H9 (cell line): ENCODE data around the gene NQO1. TPM values are rescaled to one million over a fixed set of nuclear protein-coding genes. Genes with fewer than 3 reads are reported as not detected.

Experiments
- DNase-seq: peaks from one replicate; pipeline ENCODE4 v3.0.0-alpha.2; 2017
- H2AFZ ChIP-seq: one replicate; pipeline ENCODE4 v1.6.1; 2013; ENCODE audit warnings: mild to moderate bottlenecking, low read length, control low read depth, moderate library complexity
- H2AK5ac ChIP-seq: 2 replicates; pipeline ENCODE4 v1.6.1; 2013; ENCODE audit warnings: low read length, control low read depth, mixed read lengths; ENCODE audit not compliant: insufficient read length
- H2BK120ac ChIP-seq: one replicate; pipeline ENCODE4 v1.6.1; 2013; ENCODE audit warnings: low read depth, mild to moderate bottlenecking, low read length, control low read depth, inconsistent platforms; ENCODE audit not compliant: poor library complexity, severe bottlenecking
- H2BK12ac ChIP-seq: 2 replicates; pipeline ENCODE4 v1.6.1; 2013; ENCODE audit warnings: low read length, control low read depth, mixed read lengths, low read depth; ENCODE audit not compliant: insufficient read length
- H2BK15ac ChIP-seq: 2 replicates; pipeline ENCODE4 v1.6.1; 2013; ENCODE audit warnings: low read depth, low read length, control low read depth
- H2BK20ac ChIP-seq: one replicate; pipeline ENCODE4 v1.6.1; 2013; ENCODE audit warnings: low read depth, mild to moderate bottlenecking, low read length, control low read depth, inconsistent platforms; ENCODE audit not compliant: poor library complexity, severe bottlenecking
- H2BK5ac ChIP-seq: 2 replicates; pipeline ENCODE4 v1.6.1; 2013; ENCODE audit warnings: low read length, control low read depth, mixed read lengths; ENCODE audit not compliant: insufficient read length
- H3K14ac ChIP-seq: 2 replicates; pipeline ENCODE4 v1.6.1; 2013; ENCODE audit warnings: low read length, control low read depth; ENCODE audit not compliant: insufficient read depth
- H3K18ac ChIP-seq: 2 replicates; pipeline ENCODE4 v1.6.1; 2013; ENCODE audit warnings: low read depth, mild to moderate bottlenecking, mixed read lengths, low read length, control low read depth; ENCODE audit not compliant: insufficient read length
- H3K23ac ChIP-seq: 2 replicates; pipeline ENCODE4 v1.6.1; 2013; ENCODE audit warnings: low read length, control low read depth, mixed read lengths, low read depth; ENCODE audit not compliant: insufficient read length
- H3K23me2 ChIP-seq: 2 replicates; pipeline ENCODE4 v1.6.1; 2013; ENCODE audit warnings: low read depth, mild to moderate bottlenecking, mixed read lengths, low read length, control low read depth; ENCODE audit not compliant: insufficient read length, poor library complexity, severe bottlenecking
- H3K27ac ChIP-seq: 2 replicates; pipeline ENCODE4 v1.5.1; 2013; ENCODE audit warnings: low read length, control low read depth, mixed read lengths, low read depth; ENCODE audit not compliant: insufficient read length
- H3K27me3 ChIP-seq: 2 replicates; pipeline ENCODE4 v1.6.1; 2013; ENCODE audit warnings: low read length, control low read depth, inconsistent platforms; ENCODE audit not compliant: insufficient read depth
- H3K4ac ChIP-seq: 2 replicates; pipeline ENCODE4 v1.6.1; 2013; ENCODE audit warnings: low read depth, mild to moderate bottlenecking, control low read depth, inconsistent platforms, low read length, moderate library complexity
- H3K4me1 ChIP-seq: 2 replicates; pipeline ENCODE4 v1.6.1; 2013; ENCODE audit warnings: low read length, control low read depth, inconsistent platforms; ENCODE audit not compliant: insufficient read depth
- H3K4me2 ChIP-seq: 2 replicates; pipeline ENCODE4 v1.6.1; 2013; ENCODE audit warnings: low read length, control low read depth, mixed read lengths; ENCODE audit not compliant: insufficient read length, insufficient read depth
- H3K56ac ChIP-seq: 2 replicates; pipeline ENCODE4 v1.6.1; 2013; ENCODE audit warnings: low read depth, mild to moderate bottlenecking, mixed read lengths, low read length, control low read depth; ENCODE audit not compliant: insufficient read length
- H3K79me1 ChIP-seq: 2 replicates; pipeline ENCODE4 v1.6.1; 2013; ENCODE audit warnings: low read depth, mild to moderate bottlenecking, moderate library complexity, low read length, control low read depth, inconsistent platforms; ENCODE audit not compliant: insufficient read depth, poor library complexity, severe bottlenecking
- H3K79me2 ChIP-seq: 2 replicates; pipeline ENCODE4 v1.6.1; 2013; ENCODE audit warnings: low read length, control low read depth, inconsistent platforms; ENCODE audit not compliant: insufficient read depth
- H3K9ac ChIP-seq: 2 replicates; pipeline ENCODE4 v1.6.1; 2013; ENCODE audit warnings: low read length, control low read depth, mixed read lengths; ENCODE audit not compliant: insufficient read length; ENCODE audit errors: extremely low read depth
- H3K9me3 ChIP-seq: one replicate; pipeline ENCODE4 v1.6.1; 2013; ENCODE audit warnings: low read depth, low read length, inconsistent platforms; ENCODE audit not compliant: control insufficient read depth
- H3T11ph ChIP-seq: one replicate; pipeline ENCODE4 v1.6.1; 2013; ENCODE audit warnings: mild to moderate bottlenecking, low read length, control low read depth, inconsistent platforms
- H4K20me1 ChIP-seq: one replicate; pipeline ENCODE4 v1.6.1; 2013; ENCODE audit not compliant: control insufficient read depth, insufficient read length, insufficient read depth
- H4K5ac ChIP-seq: 2 replicates; pipeline ENCODE4 v1.6.1; 2013; ENCODE audit warnings: low read depth, mild to moderate bottlenecking, mixed read lengths, low read length, control low read depth; ENCODE audit not compliant: insufficient read length
- H4K8ac ChIP-seq: replicated peaks from 2 replicates; pipeline ENCODE4 v1.6.1; 2013; ENCODE audit warnings: low read length, control low read depth, mixed read lengths, low read depth; ENCODE audit not compliant: insufficient read length
- H4K91ac ChIP-seq: 2 replicates; pipeline ENCODE4 v1.6.1; 2013; ENCODE audit warnings: low read depth, mild to moderate bottlenecking, moderate library complexity, mixed read lengths, low read length, control low read depth; ENCODE audit not compliant: insufficient read length
- H3K27ac Mint-ChIP-seq, 3 experiments: 2 replicates in 2 of 3; 3 replicates in 1 of 3; pipeline ENCODE4 v1.8.0; 2020 to 2021; ENCODE audit warnings: mixed read lengths in 3 of 3, mild to moderate bottlenecking in 1 of 3, moderate library complexity in 1 of 3
- H3K27me3 Mint-ChIP-seq: 2 replicates; pipeline ENCODE4 v1.8.0; 2021; ENCODE audit warnings: low read depth, mild to moderate bottlenecking, moderate library complexity, mixed read lengths
- H3K36me3 Mint-ChIP-seq, 3 experiments: 2 replicates in 2 of 3; 3 replicates in 1 of 3; pipeline ENCODE4 v1.8.0; 2020 to 2021; ENCODE audit warnings: low read depth in 3 of 3, mixed read lengths in 3 of 3; ENCODE audit not compliant: insufficient read depth in 1 of 3
- H3K4me1 Mint-ChIP-seq, 2 experiments: 2 replicates each; pipeline ENCODE4 v1.8.0; 2020; ENCODE audit warnings: mixed read lengths in 2 of 2
- H3K4me3 Mint-ChIP-seq, 2 experiments: 2 replicates in 1 of 2; 3 replicates in 1 of 2; pipeline ENCODE4 v1.8.0; 2020 to 2021; ENCODE audit warnings: mild to moderate bottlenecking in 2 of 2, mixed read lengths in 2 of 2, moderate library complexity in 1 of 2
- H3K9me3 Mint-ChIP-seq, 2 experiments: 2 replicates in 1 of 2; 3 replicates in 1 of 2; pipeline ENCODE4 v1.8.0; 2020; ENCODE audit warnings: mild to moderate bottlenecking in 2 of 2, mixed read lengths in 2 of 2, moderate library complexity in 1 of 2
- CTCF ChIP-seq: fragments of 200-600 bp; sonication (generic); conservative IDR thresholded peaks from 3 replicates; pipeline ENCODE4 v1.8.0; 2021; ENCODE audit warnings: antibody characterized with exemption, mild to moderate bottlenecking
- WGBS: extraction: QIAGEN DNeasy Blood & Tissue Kit; methylation state at CpG from one replicate; pipeline ENCODE4 v1.1.7; 2013; ENCODE audit warnings: missing lambda C conversion rate, low lambda C conversion rate, mixed read lengths; ENCODE audit not compliant: insufficient read length; ENCODE audit errors: extremely low coverage; 5-methylcytosine and 5-hydroxymethylcytosine counted together
- total RNA-seq: library from RNA; stranded (reverse); gene quantifications from 2 replicates; pipeline ENCODE4 v1.2.1, GENCODE V29; 2021

Gene NQO1
- total RNA-seq, 1 experiment from 2014 or later = 64.6 TPM

- H3K4me3 Mint-ChIP-seq = peak overlapping the region; percentile 81 to 91
- Histone ChIP-seq H2AFZ (no peak overlapping the region), H3K4me1 (no peaks in the 10 kb centered on the region; the same call in 1 of the 2 replicates), H3K4ac (no peak overlapping the region), H4K8ac (no peak overlapping the region), H2AK5ac (no peak overlapping the region), H3K9me3 (no peaks in the 10 kb centered on the region), H3K23ac (no peak overlapping the region), H2BK120ac (no peak overlapping the region), H2BK15ac (no peak overlapping the region), H3K23me2 (peaks cover 12% of the 10 kb centered on the region), H3T11ph (no peak overlapping the region), H3K79me1 (no peaks in the 10 kb centered on the region), H4K91ac (no peak overlapping the region), H4K20me1 (no peaks in the 10 kb centered on the region), H3K27ac (peak overlapping the region; percentile 80), H4K5ac (no peak overlapping the region), H3K56ac (no peak overlapping the region), H3K4me2 (peak overlapping the region; percentile 78), H3K9ac (peak overlapping the region; percentile 90), H2BK20ac (no peak overlapping the region), H3K14ac (peak overlapping the region; percentile 92), H2BK5ac (no peak overlapping the region), H2BK12ac (no peak overlapping the region), H3K18ac (peak overlapping the region; percentile 84), H3K79me2 (peaks cover 2% of the 10 kb centered on the region; the same call in 1 of the 2 replicates), H3K27me3 (no peaks in the 10 kb centered on the region)
- H3K9me3 Mint-ChIP-seq = no peaks in the 10 kb centered on the region; a peak in 1 of 5 replicates
- H3K27me3 Mint-ChIP-seq = no peaks in the 10 kb centered on the region
- H3K27ac Mint-ChIP-seq = peak overlapping the region; percentile 92 to 100 (median 100)
- no peak for TF ChIP-seq CTCF
- peaks cover 32 to 43% of the 10 kb centered on the region in 2 experiments for H3K4me1 Mint-ChIP-seq
- peaks cover 0 to 10% (median 5%) of the 10 kb centered on the region in 3 experiments; a peak in 5 of 7 replicates for H3K36me3 Mint-ChIP-seq
- DNase-seq = peak; percentile 33
- WGBS = no CpG with 5 or more reads among the region's 32 CpGs
Observed at GRCh38 chr16:69725480-69726312, 664 bp downstream of the NQO1 start.
